Measurements from ENCODE around the gene PLS3. TPM values are rescaled to one million over a fixed set of nuclear protein-coding genes. Genes with fewer than 3 reads are reported as not detected.

PLS3 gene
- total and polyA plus RNA-seq, 9 of the 15 experiments (the other 6 are each of a cell fraction or from before 2014, with no cell fraction given): 0.03 to 0.42 (median 0.03) TPM; not detected in 4

DNA sequence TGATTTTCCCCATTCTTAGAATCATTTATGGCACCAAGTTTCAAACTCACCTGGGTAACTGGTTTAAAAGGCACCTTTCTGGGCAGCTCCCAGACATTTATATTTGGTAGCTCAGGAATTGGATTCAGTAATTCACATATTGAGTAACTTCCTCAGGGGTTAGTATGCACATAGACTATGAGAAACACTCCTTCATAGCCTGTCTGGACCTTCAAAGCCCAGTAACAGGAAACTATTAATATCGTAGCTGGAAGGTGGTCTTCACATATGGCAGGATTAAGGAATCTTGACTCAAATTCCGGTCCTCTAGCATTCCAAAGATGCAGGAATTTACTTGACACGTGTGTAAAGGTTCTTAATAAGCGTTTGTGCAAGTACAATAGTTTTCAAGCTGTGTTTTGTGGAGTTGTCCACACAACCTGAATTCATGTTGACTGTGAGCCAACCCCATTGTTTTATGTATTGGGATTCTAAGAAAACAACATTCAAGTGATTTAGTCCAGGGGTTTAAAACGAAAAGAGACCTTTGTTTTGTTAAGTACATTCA lies 78.4 kb downstream of the PLS3 start:
- ChIA-PET POLR2A (no interaction called here), CTCF (ENCODE audit: low intra/inter-chr PET ratio) (no interaction called here)
- H3K4me1 ChIP-seq (replicated peaks in 1 of 2; ENCODE audit: control insufficient read depth in 2 of 2, insufficient read depth in 2 of 2, low read length in 2 of 2): no peaks in the 10 kb centered on the region
- H3K9ac ChIP-seq (ENCODE audit: insufficient read depth in 1 of 2, low read depth in 2 of 2, low read length in 2 of 2): no peak overlapping the region
- no peaks in the 10 kb centered on the region for H4K20me1 ChIP-seq (replicated peaks; ENCODE audit: control insufficient read depth, insufficient read depth, low read length)
- no peaks in the 10 kb centered on the region for H3K36me3 ChIP-seq (ENCODE audit: control insufficient read depth, insufficient read depth, low read length)
- intact Hi-C loops (cut with micrococcal nuclease): no loop called here
- H2AFZ ChIP-seq (ENCODE audit: low read depth, low read length): no peak overlapping the region
- no peaks in the 10 kb centered on the region for H3K27me3 ChIP-seq (ENCODE audit: control insufficient read depth in 2 of 2, insufficient read depth in 2 of 2, low read length in 2 of 2)
- H3K27ac ChIP-seq (ENCODE audit: extremely low read depth, low read depth, low read length): no peak overlapping the region
- FAIRE-seq (no peak), ATAC-seq (no peak), DNase-seq (ENCODE audit: extremely low read depth in 1 of 4, low spot score in 3 of 4) (no peak)
- H3K4me2 ChIP-seq (ENCODE audit: insufficient read depth, low read length): no peak overlapping the region
- BruUV-seq (replicated peaks): no TSS peak
- H3K79me2 ChIP-seq (ENCODE audit: control insufficient read depth, insufficient read depth, low read length): no peaks in the 10 kb centered on the region
- no peak for TF ChIP-seq TCFL5 (CRISPR knock-in tag; conservative IDR thresholded peaks at IDR 0.05)
- no peak for TF ChIP-seq KAT8 (IDR thresholded peaks at IDR 0.05; ENCODE audit: low read depth)
- no peak for TF ChIP-seq KDM1A (IDR thresholded peaks at IDR 0.05)
- no peak overlapping the region for H3K4me3 ChIP-seq
- H3K9me3 ChIP-seq (replicated peaks; ENCODE audit: control insufficient read depth, insufficient read depth, low read depth, low read length): no peaks in the 10 kb centered on the region
- 0% methylated on average over 5 of the region's 5 CpGs for WGBS (ENCODE audit: insufficient coverage, low coverage, missing lambda C conversion rate)
- no peaks in the 10 kb centered on the region for H3K9me1 ChIP-seq (ENCODE audit: control insufficient read depth, insufficient read depth, low read length)
- in situ Hi-C loops (cut with MboI): loop anchor here (10.0 kb wide), 1 partner anchor 295 kb away; no protein-coding TSS in a partner anchor

DNA sequence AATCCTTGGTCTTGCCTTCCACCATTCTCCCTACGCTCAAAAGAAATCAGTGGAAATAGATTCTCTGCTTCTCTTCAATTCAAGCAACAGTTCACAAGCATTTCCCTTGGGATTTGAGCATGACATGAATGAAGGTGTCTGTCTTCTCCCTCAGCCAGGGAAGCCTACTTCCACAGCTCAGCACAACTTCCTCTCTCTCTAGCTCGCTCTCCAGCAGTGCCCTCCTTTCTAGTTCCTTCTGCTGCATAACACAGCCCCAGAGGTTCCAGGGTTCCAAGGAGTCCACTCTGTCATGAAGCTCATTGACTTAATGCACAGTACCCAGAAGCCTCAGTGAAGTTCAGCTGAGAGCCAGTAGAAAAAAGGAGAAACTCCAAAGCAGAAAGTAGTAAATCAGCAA lies 81.3 kb downstream of the PLS3 start:
- POLR2A ChIA-PET: no interaction called here
- TF ChIP-seq SMARCA5 (IDR thresholded peaks at IDR 0.05) (no peak), ESRRB (CRISPR knock-in tag; IDR thresholded peaks at IDR 0.05; ENCODE audit: borderline replicate concordance) (no peak), ARID2 (IDR thresholded peaks at IDR 0.05) (no peak), MED1 (CRISPR knock-in tag; IDR thresholded peaks at IDR 0.05; ENCODE audit: borderline replicate concordance) (no peak), ZNF699 (CRISPR knock-in tag; IDR thresholded peaks at IDR 0.05; ENCODE audit: insufficient replicate concordance) (no peak), ZNF133 (CRISPR knock-in tag; IDR thresholded peaks at IDR 0.05) (no peak), SUPT5H (IDR thresholded peaks at IDR 0.05) (no peak), XRCC5 (IDR thresholded peaks at IDR 0.05; ENCODE audit: low read depth, low read length) (no peak), ZNF668 (CRISPR knock-in tag; IDR thresholded peaks at IDR 0.05) (no peak), SP2 (IDR thresholded peaks at IDR 0.05; ENCODE audit: extremely low read depth, low read depth, low read length, poor library complexity, severe bottlenecking) (no peak), IFI16 (CRISPR knock-in tag; IDR thresholded peaks at IDR 0.05) (no peak), SMARCB1 (IDR thresholded peaks at IDR 0.05; ENCODE audit: insufficient read length, low read depth) (no peak), SIX5 (IDR thresholded peaks at IDR 0.05; ENCODE audit: borderline replicate concordance in 1 of 2, insufficient read depth in 1 of 2, low read depth in 1 of 2, low read length in 2 of 2) (no peak)
- TF ChIP-seq, protein P1, sequence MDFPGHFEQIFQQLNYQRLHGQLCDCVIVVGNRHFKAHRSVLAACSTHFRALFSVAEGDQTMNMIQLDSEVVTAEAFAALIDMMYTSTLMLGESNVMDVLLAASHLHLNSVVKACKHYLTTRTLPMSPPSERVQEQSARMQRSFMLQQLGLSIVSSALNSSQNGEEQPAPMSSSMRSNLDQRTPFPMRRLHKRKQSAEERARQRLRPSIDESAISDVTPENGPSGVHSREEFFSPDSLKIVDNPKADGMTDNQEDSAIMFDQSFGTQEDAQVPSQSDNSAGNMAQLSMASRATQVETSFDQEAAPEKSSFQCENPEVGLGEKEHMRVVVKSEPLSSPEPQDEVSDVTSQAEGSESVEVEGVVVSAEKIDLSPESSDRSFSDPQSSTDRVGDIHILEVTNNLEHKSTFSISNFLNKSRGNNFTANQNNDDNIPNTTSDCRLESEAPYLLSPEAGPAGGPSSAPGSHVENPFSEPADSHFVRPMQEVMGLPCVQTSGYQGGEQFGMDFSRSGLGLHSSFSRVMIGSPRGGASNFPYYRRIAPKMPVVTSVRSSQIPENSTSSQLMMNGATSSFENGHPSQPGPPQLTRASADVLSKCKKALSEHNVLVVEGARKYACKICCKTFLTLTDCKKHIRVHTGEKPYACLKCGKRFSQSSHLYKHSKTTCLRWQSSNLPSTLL (IDR thresholded peaks at IDR 0.05): no peak
- DNase-seq (ENCODE audit: extremely low read depth in 1 of 4, low spot score in 3 of 4): no peak
- Histone ChIP-seq H2AFZ (ENCODE audit: low read depth, low read length) (no peak overlapping the region), H3K9me1 (ENCODE audit: control insufficient read depth, insufficient read depth, low read length) (no peaks in the 10 kb centered on the region), H4K20me1 (replicated peaks; ENCODE audit: control insufficient read depth, insufficient read depth, low read length) (no peaks in the 10 kb centered on the region), H3K36me3 (ENCODE audit: control insufficient read depth, insufficient read depth, low read length) (no peaks in the 10 kb centered on the region), H3K9me3 (replicated peaks; ENCODE audit: control insufficient read depth, insufficient read depth, low read depth, low read length) (no peaks in the 10 kb centered on the region), H3K4me1 (replicated peaks in 1 of 2; ENCODE audit: control insufficient read depth in 2 of 2, insufficient read depth in 2 of 2, low read length in 2 of 2) (no peaks in the 10 kb centered on the region), H3K4me3 (no peak overlapping the region), H3K27ac (ENCODE audit: extremely low read depth, low read depth, low read length) (no peak overlapping the region), H3K79me2 (ENCODE audit: control insufficient read depth, insufficient read depth, low read length) (no peaks in the 10 kb centered on the region), H3K9ac (ENCODE audit: insufficient read depth in 1 of 2, low read depth in 2 of 2, low read length in 2 of 2) (no peak overlapping the region), H3K4me2 (ENCODE audit: insufficient read depth, low read length) (no peak overlapping the region), H3K27me3 (ENCODE audit: control insufficient read depth in 2 of 2, insufficient read depth in 2 of 2, low read length in 2 of 2) (no peaks in the 10 kb centered on the region)
- in situ Hi-C loops (cut with MboI): no loop called here
- WGBS (ENCODE audit: insufficient coverage, low coverage, missing lambda C conversion rate): 6% methylated on average over 2 of the region's 2 CpGs
- intact Hi-C loops (cut with micrococcal nuclease): loop anchor here (10.0 kb wide), 1 partner anchor 418 kb away; no protein-coding TSS in a partner anchor
- no peak for FAIRE-seq
- no peak for ATAC-seq
- CTCF ChIA-PET (ENCODE audit: low intra/inter-chr PET ratio): interaction anchor here (1.6 kb wide), 1 partner anchor 312 kb away, joined by 9 read pairs; no protein-coding TSS in a partner anchor
- no TSS peak for BruUV-seq (replicated peaks)
